Central memory CD8-positive, alpha-beta T cell (primary cell): ENCODE results near the gene GMEB1.
A peak's percentile ranks its signal among the peaks of the same experiment; 100 is the strongest.
"Not testable (repeated sequence)": the region's sequence is repeated elsewhere in the genome, so short reads cannot be mapped to it uniquely, and the experiment has no call there.

Experiments
- ATAC-seq: fragments of 150-1000 bp; cut with Tn5 transposase; replicated peaks from 2 replicates; pipeline ENCODE4 v1.10.0; 2022; ENCODE audit warnings: mild to moderate bottlenecking, moderate FRiP score, moderate number of reproducible peaks; ENCODE audit not compliant: poor library complexity, severe bottlenecking; ENCODE audit errors: extremely low read depth
- DNase-seq, 2 donors: peaks; one replicate each; pipeline ENCODE4 v3.0.0; 2021; ENCODE audit warnings: low spot score in 2 of 2
- H3K27ac Mint-ChIP-seq: one replicate; pipeline ENCODE4 v1.8.0; 2022; ENCODE audit warnings: low read depth, mild to moderate bottlenecking, moderate library complexity, mixed read lengths
- H3K27me3 Mint-ChIP-seq: one replicate; pipeline ENCODE4 v1.8.0; 2022; ENCODE audit warnings: mixed read lengths
- H3K36me3 Mint-ChIP-seq: one replicate; pipeline ENCODE4 v1.8.0; 2022; ENCODE audit warnings: mild to moderate bottlenecking, moderate library complexity, mixed read lengths; ENCODE audit not compliant: insufficient read depth
- H3K4me1 Mint-ChIP-seq: one replicate; pipeline ENCODE4 v1.8.0; 2022; ENCODE audit warnings: mixed read lengths
- H3K4me3 Mint-ChIP-seq: one replicate; pipeline ENCODE4 v1.8.0; 2022; ENCODE audit warnings: mild to moderate bottlenecking, moderate library complexity, mixed read lengths
- H3K9me3 Mint-ChIP-seq: one replicate; pipeline ENCODE4 v1.8.0; 2022; ENCODE audit warnings: mixed read lengths

Gene GMEB1

DNA sequence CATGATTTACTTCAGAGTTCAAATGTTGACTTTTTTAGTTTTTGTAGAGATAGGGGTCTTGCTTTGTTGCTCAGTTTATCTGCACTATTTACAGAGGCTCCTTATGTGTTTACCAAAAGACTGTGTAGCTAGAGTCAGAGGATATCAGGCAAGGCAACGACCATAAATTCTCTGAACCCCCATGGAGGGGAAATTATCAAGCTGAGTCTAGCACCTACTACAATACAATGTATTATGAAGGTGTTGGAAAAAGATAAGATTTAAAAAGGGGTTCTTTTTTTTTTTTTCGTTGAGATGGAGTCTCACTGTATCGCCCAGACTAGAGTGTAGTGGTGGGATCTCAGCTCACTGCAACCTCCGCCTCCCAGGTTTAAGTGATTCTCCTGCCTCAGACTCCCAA is 16.4 kb downstream of the GMEB1 start:
- peaks cover 44% of the 10 kb centered on the region for H3K36me3 Mint-ChIP-seq
- ATAC-seq, result no peak
- no peak overlapping the region for H3K27ac Mint-ChIP-seq
- H3K9me3 Mint-ChIP-seq, result no peaks in the 10 kb centered on the region
- no peak for DNase-seq
- H3K4me3 Mint-ChIP-seq, result no peak overlapping the region
- H3K27me3 Mint-ChIP-seq, result no peaks in the 10 kb centered on the region
- peaks cover 11% of the 10 kb centered on the region for H3K4me1 Mint-ChIP-seq

DNA sequence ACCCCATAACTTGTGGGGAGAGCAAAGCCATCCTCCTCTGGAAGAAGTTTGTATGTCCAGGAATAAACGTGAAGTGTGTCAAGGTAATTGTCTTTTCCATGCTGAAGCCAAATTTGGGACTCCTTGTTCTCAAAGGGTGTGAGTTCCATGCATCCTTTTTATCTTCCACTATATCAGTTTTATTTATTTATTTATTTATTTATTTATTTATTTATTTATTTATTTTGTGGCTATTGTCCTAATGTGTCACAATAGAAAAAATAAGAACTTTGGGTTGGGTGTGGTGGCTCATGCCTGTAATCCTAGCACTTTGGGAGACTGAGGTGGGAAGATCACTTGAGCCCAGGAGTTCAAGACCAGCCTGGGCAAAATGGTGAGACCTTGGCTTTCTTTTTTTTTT is 23.0 kb downstream of the GMEB1 start:
- H3K27me3 Mint-ChIP-seq, ATAC-seq, H3K9me3 Mint-ChIP-seq, H3K4me3 Mint-ChIP-seq, DNase-seq, H3K4me1 Mint-ChIP-seq, H3K27ac Mint-ChIP-seq: not testable (repeated sequence)
- peaks cover 51% of the 10 kb centered on the region for H3K36me3 Mint-ChIP-seq

DNA sequence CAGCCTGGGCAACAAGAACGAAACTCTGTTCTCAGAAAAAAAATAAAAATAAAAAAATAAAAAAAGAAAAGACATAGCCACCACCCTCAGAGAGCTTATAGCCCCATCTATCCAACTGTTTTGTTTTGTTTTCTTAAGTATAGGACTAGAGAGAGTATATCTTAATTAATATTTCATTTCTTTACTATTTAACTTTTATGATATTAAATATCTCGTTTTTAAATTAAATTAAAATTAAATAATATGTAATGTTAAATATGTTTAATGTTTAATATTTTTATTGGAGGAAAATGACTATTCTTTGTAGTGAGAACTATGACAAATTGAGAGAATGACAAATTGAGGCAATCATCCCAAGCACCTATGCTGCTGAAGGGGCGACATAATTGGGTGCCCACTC is 35.0 kb downstream of the GMEB1 start:
- H3K27ac Mint-ChIP-seq, result no peak overlapping the region
- no peaks in the 10 kb centered on the region for H3K27me3 Mint-ChIP-seq
- H3K4me1 Mint-ChIP-seq, result no peaks in the 10 kb centered on the region
- no peak for ATAC-seq
- H3K4me3 Mint-ChIP-seq, result no peak overlapping the region
- H3K9me3 Mint-ChIP-seq, result no peaks in the 10 kb centered on the region
- DNase-seq, result no peak
- peaks cover 70% of the 10 kb centered on the region for H3K36me3 Mint-ChIP-seq

DNA sequence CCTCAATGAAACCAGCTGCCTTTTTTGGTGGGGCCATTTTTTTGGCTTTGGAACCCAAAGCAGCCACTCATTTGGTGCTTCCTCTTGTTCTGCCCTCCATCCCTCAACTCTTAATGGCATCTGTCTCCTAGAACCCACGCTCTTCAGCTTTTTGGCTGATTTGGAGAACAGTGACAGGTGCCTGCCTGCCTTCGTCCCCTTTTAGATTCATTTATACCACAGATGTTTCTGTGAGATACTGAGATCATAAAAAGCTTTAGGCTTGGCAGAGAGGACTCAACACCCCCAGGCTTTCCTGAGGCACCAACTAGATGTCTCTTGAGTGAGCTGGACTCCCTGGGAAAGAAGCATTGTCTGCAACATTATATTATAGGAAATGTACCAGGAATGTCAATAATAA is 47.8 kb downstream of the GMEB1 start:
- Mint-ChIP-seq H3K4me3 (no peak overlapping the region), H3K27ac (no peak overlapping the region), H3K9me3 (no peaks in the 10 kb centered on the region), H3K36me3 (peaks cover 32% of the 10 kb centered on the region), H3K27me3 (no peaks in the 10 kb centered on the region), H3K4me1 (no peaks in the 10 kb centered on the region)
- DNase-seq (no peak), ATAC-seq (no peak)

DNA sequence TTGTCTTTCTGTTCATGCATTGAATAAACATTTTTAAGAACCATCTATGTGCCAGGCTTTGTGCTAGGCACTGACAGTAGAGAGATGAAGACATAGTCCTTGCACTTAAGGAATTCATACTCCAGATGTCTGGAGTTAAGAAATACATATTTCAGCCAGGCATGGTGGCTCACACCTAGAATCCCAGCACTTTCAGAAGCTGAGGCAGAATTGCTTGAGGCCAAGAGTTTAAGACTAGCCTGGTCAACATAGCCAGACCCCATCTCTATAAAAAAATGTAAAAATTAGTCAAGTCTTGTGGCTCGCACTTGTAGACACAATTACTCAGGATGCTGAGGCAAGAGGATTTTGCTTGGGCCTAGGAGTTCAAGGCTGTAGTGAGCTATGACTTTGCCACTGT is 49.6 kb downstream of the GMEB1 start:
- H3K9me3 Mint-ChIP-seq, result no peaks in the 10 kb centered on the region
- no peaks in the 10 kb centered on the region for H3K4me1 Mint-ChIP-seq
- no peaks in the 10 kb centered on the region for H3K27me3 Mint-ChIP-seq
- ATAC-seq (no peak), DNase-seq (no peak)
- no peak overlapping the region for H3K27ac Mint-ChIP-seq
- H3K4me3 Mint-ChIP-seq, result no peak overlapping the region
- peaks cover 18% of the 10 kb centered on the region for H3K36me3 Mint-ChIP-seq

DNA sequence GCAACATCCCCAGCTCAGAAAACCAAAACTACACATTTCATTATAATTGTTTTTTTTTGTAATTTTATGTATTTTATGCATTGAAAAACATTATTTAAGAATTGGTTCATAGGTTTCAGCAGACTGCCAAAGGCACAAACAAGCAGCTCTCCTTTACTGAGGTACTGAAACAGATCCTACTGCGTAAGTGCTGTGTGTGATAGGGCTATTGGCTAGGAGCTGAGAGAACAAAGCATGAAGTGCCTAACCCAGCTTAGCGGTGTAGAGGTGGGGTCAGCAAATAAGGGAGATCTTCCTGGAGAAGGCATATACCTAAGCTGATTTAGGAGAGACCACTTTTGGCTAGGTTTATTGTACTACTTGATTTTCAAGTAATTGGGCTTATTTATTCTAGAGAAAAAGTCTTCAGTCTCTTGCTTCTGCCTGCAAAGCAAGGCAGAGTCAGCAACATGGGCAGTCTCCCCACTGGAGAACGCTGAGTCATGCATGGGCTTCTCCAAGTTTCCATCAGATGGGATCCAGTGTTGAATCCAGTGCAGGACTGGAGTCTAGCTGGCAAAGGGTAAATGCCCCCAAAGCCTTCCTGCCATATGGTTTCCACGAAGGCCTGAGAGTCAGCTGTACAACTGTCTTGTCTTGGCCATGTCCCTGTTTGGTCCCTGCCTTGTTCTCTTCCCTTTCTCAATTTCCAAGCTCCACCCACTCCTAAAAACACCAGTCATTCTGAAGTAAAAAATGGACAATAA is 50.2 kb downstream of the GMEB1 start:
- Mint-ChIP-seq H3K36me3 (peaks cover 16% of the 10 kb centered on the region), H3K9me3 (no peaks in the 10 kb centered on the region)
- no peak for ATAC-seq

DNA sequence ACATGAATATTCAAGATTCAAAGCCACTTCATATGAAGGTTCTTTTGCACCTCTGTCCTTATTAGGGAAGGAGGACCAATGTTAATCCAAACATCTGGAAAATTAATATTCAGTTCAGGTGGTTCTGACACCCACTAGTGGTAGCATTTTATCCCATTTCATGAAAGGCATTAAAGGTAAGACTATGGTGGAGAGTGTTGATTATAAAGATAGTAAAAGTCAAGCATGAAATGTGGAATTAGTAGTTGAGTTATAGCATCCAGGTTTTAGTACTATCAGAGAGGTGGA is 50.7 kb downstream of the GMEB1 start:
- Mint-ChIP-seq H3K27me3 (no peaks in the 10 kb centered on the region), H3K36me3 (peaks cover 13% of the 10 kb centered on the region), H3K4me3 (no peak overlapping the region), H3K4me1 (no peaks in the 10 kb centered on the region), H3K27ac (no peak overlapping the region), H3K9me3 (no peaks in the 10 kb centered on the region)
- ATAC-seq, result no peak
- DNase-seq, result no peak

More for the DNA sequence above, 50.2 kb downstream of the GMEB1 start:
- H3K4me1 Mint-ChIP-seq, result no peaks in the 10 kb centered on the region
- no peak overlapping the region for H3K27ac Mint-ChIP-seq
- no peak for DNase-seq
- H3K27me3 Mint-ChIP-seq, result no peaks in the 10 kb centered on the region
- H3K4me3 Mint-ChIP-seq, result no peak overlapping the region

- ATAC-seq (no peak), DNase-seq (no peak)
- Mint-ChIP-seq H3K27me3 (no peaks in the 10 kb centered on the region), H3K36me3 (peaks cover 6% of the 10 kb centered on the region), H3K9me3 (no peaks in the 10 kb centered on the region), H3K4me3 (no peak overlapping the region), H3K4me1 (no peaks in the 10 kb centered on the region), H3K27ac (no peak overlapping the region)
Observed at GRCh38 chr1:28720376-28720775, 51.8 kb downstream of the GMEB1 start.

- not testable (repeated sequence) for H3K27ac Mint-ChIP-seq, H3K9me3 Mint-ChIP-seq, H3K36me3 Mint-ChIP-seq, ATAC-seq, H3K4me1 Mint-ChIP-seq, H3K27me3 Mint-ChIP-seq, H3K4me3 Mint-ChIP-seq, DNase-seq
Observed at GRCh38 chr1:28721927-28722326, 53.3 kb downstream of the GMEB1 start.

- not testable (repeated sequence) for H3K4me1 Mint-ChIP-seq, H3K27ac Mint-ChIP-seq, ATAC-seq, H3K9me3 Mint-ChIP-seq, H3K27me3 Mint-ChIP-seq, DNase-seq, H3K4me3 Mint-ChIP-seq, H3K36me3 Mint-ChIP-seq
Observed at GRCh38 chr1:28725365-28725764, 56.8 kb downstream of the GMEB1 start.

- DNase-seq (no peak), ATAC-seq (no peak)
- Mint-ChIP-seq H3K27me3 (no peaks in the 10 kb centered on the region), H3K4me3 (peak overlapping the region; percentile 99), H3K36me3 (peaks cover 41% of the 10 kb centered on the region), H3K9me3 (no peaks in the 10 kb centered on the region), H3K27ac (peak overlapping the region; percentile 97), H3K4me1 (peaks cover 27% of the 10 kb centered on the region)
Observed at GRCh38 chr1:28735961-28736449, 67.4 kb downstream of the GMEB1 start.

GRCh38 chr1:28736450-28737306 is 68.1 kb downstream of the GMEB1 start, which contains the start of gene YTHDF2:
Gene YTHDF2, plus strand, starts transcription at chr1:28736940. Its CDS starts 181 bp downstream, at chr1:28737121.
- no peaks in the 10 kb centered on the region for H3K27me3 Mint-ChIP-seq
- H3K4me3 Mint-ChIP-seq, result peak within 1 kb of the TSS; percentile 99
- ATAC-seq, result peak; percentile 95
- no peaks in the 10 kb centered on the region for H3K9me3 Mint-ChIP-seq
- H3K36me3 Mint-ChIP-seq, result peaks cover 47% of the 10 kb centered on the region
- H3K27ac Mint-ChIP-seq, result peak within 1 kb of the TSS; percentile 97
- DNase-seq, result peak; percentile 95
- peaks cover 27% of the 10 kb centered on the region for H3K4me1 Mint-ChIP-seq
